OCI-LY7 (cell line): ENCODE data around the gene RBM5.

ENCODE experiments used
- CTCF ChIP-seq: fragments of 200-600 bp; sonication (generic); conservative IDR thresholded peaks from 2 replicates; pipeline ENCODE4 v1.5.1; 2014; ENCODE audit warnings: mild to moderate bottlenecking, antibody characterized with exemption, low read length, moderate library complexity, mixed read lengths
- EZH2phosphoT487 ChIP-seq: fragments of 200-600 bp; sonication (generic); IDR thresholded peaks from 2 replicates; pipeline ENCODE4 v1.6.1; 2018; ENCODE audit warnings: low read depth, borderline replicate concordance, mild to moderate bottlenecking, mixed run types, antibody characterized with exemption, low read length, moderate library complexity, mixed read lengths

- no peak for TF ChIP-seq CTCF
- TF ChIP-seq EZH2phosphoT487 = no peak
These were observed 48.1 kb downstream of the RBM5 start for GRCh38 chr3:50136714-50137405.
